PC-9 (cell line): ENCODE results near the gene TMEM250. TPM values are rescaled to one million over a fixed set of nuclear protein-coding genes. Genes with fewer than 3 reads are reported as not detected.

ENCODE experiments used
- BruUV-seq: library from RNA; stranded (reverse); fragments of 400-500 nt; replicated peaks from 2 replicates; lab custom pipeline; 2021; lab: Mats Ljungman, UMichigan
- CTCF ChIA-PET: fragments of 300-600 bp; sonication (Branson Sonifier 250); formaldehyde crosslinking; loops from one replicate; lab custom pipeline; 2022; ENCODE audit warnings: antibody characterized with exemption; lab: Charles Lee
- POLR2A ChIA-PET: fragments of 300-600 bp; sonication (Branson Sonifier 250); formaldehyde crosslinking; loops from one replicate; lab custom pipeline; 2022; ENCODE audit warnings: antibody characterized with exemption; ENCODE audit not compliant: unreplicated experiment; lab: Charles Lee
- DNase-seq, 2 experiments: peaks; one replicate each; pipeline versions ENCODE4 v3.0.0 to v3.0.0-alpha.2; 2015 to 2022; ENCODE audit warnings: mixed read lengths in 1 of 2
- H2AFZ ChIP-seq: fragments of 200-600 bp; sonication (generic); 2 replicates; pipeline ENCODE4 v1.8.1; 2017; ENCODE audit warnings: antibody characterized with exemption
- H3F3A ChIP-seq: fragments of 200-600 bp; sonication (generic); 2 replicates; pipeline ENCODE4 v1.8.1; 2017; ENCODE audit warnings: antibody characterized with exemption, mild to moderate bottlenecking, low read depth; ENCODE audit not compliant: insufficient read depth
- H3K27ac ChIP-seq: fragments of 200-600 bp; sonication (generic); 2 replicates; pipeline ENCODE4 v1.6.1; 2016; ENCODE audit warnings: mixed run types
- H3K27me3 ChIP-seq: fragments of 200-600 bp; sonication (generic); 2 replicates; pipeline ENCODE4 v1.6.1; 2016; ENCODE audit warnings: low read depth, mixed run types; ENCODE audit not compliant: insufficient read depth
- H3K36me3 ChIP-seq: fragments of 200-600 bp; sonication (generic); 2 replicates; pipeline ENCODE4 v1.6.1; 2016; ENCODE audit warnings: low read depth, mixed run types
- H3K4me1 ChIP-seq: fragments of 200-600 bp; sonication (generic); replicated peaks from 2 replicates; pipeline ENCODE4 v1.6.1; 2016; ENCODE audit warnings: mixed run types; ENCODE audit not compliant: insufficient read depth
- H3K4me2 ChIP-seq: fragments of 200-600 bp; sonication (generic); 2 replicates; pipeline ENCODE4 v1.6.1; 2017; ENCODE audit warnings: mixed run types
- H3K4me3 ChIP-seq: fragments of 200-600 bp; sonication (generic); 2 replicates; pipeline ENCODE4 v1.6.1; 2016; ENCODE audit warnings: mixed run types
- H3K79me2 ChIP-seq: fragments of 200-600 bp; sonication (generic); 2 replicates; pipeline ENCODE4 v1.6.1; 2017; ENCODE audit warnings: low read depth, mixed run types
- H3K9me2 ChIP-seq: fragments of 200-600 bp; sonication (generic); 2 replicates; pipeline ENCODE4 v1.8.1; 2017; ENCODE audit warnings: mild to moderate bottlenecking; ENCODE audit not compliant: insufficient read depth
- H3K9me3 ChIP-seq: fragments of 200-600 bp; sonication (generic); 2 replicates; pipeline ENCODE4 v1.8.1; 2016; ENCODE audit warnings: low read depth; ENCODE audit not compliant: insufficient read depth
- H4K20me1 ChIP-seq: fragments of 200-600 bp; sonication (generic); 2 replicates; pipeline ENCODE4 v1.8.1; 2017; ENCODE audit not compliant: insufficient read depth
- EZH2 ChIP-seq: fragments of 200-600 bp; sonication (generic); IDR thresholded peaks from 2 replicates; pipeline ENCODE4 v1.8.0; 2017; ENCODE audit warnings: antibody characterized with exemption, low read depth
- intact Hi-C: fragments of 100-400 bp; cut with micrococcal nuclease; formaldehyde crosslinking; loops from one replicate; pipeline ENCODE4 v1.10.0; 2022; ENCODE audit not compliant: unreplicated experiment
- total RNA-seq: library from RNA; stranded (reverse); gene quantifications from 2 replicates; pipeline ENCODE4 v1.2.3, GENCODE V29; 2021
- TF ChIP-seq, protein P1 (sequence below): fragments of 200-600 bp; sonication (generic); conservative IDR thresholded peaks from 2 replicates; pipeline ENCODE4 v1.6.1; 2017; ENCODE audit warnings: mixed run types, antibody characterized with exemption, mild to moderate bottlenecking, moderate library complexity

The TMEM250 gene
- total RNA-seq, 1 experiment from 2014 or later, result 73.8 TPM

DNA sequence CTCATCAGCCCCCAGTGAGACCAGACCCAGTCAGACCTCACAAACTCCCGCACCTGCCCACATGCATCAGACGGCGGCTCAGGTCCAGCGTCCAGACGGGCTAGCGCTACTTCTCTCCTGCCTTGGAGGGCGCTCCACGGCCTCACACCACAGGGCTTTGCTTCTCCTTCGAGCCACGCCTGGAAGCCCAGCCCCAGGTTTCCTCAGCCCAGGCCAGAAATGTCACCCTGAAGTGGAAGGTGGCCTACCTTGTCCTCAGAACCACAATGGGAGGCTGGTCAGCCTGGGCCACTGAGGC, 26.4 kb downstream of the TMEM250 start:
- Histone ChIP-seq H3F3A (peaks cover 22% of the 10 kb centered on the region; the same call in 1 of the 2 replicates), H3K79me2 (peaks cover 47% of the 10 kb centered on the region), H3K4me2 (no peak overlapping the region), H3K36me3 (no peaks in the 10 kb centered on the region), H3K9me2 (no peaks in the 10 kb centered on the region), H3K27ac (no peak overlapping the region), H3K27me3 (no peaks in the 10 kb centered on the region), H3K9me3 (no peaks in the 10 kb centered on the region), H3K4me1 (peaks cover 22% of the 10 kb centered on the region), H4K20me1 (peaks cover 45% of the 10 kb centered on the region), H3K4me3 (no peak overlapping the region), H2AFZ (no peak overlapping the region)
- TF ChIP-seq EZH2, result no peak
- TF ChIP-seq, protein P1, sequence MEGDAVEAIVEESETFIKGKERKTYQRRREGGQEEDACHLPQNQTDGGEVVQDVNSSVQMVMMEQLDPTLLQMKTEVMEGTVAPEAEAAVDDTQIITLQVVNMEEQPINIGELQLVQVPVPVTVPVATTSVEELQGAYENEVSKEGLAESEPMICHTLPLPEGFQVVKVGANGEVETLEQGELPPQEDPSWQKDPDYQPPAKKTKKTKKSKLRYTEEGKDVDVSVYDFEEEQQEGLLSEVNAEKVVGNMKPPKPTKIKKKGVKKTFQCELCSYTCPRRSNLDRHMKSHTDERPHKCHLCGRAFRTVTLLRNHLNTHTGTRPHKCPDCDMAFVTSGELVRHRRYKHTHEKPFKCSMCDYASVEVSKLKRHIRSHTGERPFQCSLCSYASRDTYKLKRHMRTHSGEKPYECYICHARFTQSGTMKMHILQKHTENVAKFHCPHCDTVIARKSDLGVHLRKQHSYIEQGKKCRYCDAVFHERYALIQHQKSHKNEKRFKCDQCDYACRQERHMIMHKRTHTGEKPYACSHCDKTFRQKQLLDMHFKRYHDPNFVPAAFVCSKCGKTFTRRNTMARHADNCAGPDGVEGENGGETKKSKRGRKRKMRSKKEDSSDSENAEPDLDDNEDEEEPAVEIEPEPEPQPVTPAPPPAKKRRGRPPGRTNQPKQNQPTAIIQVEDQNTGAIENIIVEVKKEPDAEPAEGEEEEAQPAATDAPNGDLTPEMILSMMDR, result no peak
- CTCF ChIA-PET, result interaction anchor here (0.6 kb wide), 1 partner anchor 12 kb away, joined by 3 read pairs; no protein-coding TSS in a partner anchor
- POLR2A ChIA-PET, result no interaction called here
- no peak for DNase-seq
- no TSS peak for BruUV-seq
- intact Hi-C loops, result no loop called here

DNA sequence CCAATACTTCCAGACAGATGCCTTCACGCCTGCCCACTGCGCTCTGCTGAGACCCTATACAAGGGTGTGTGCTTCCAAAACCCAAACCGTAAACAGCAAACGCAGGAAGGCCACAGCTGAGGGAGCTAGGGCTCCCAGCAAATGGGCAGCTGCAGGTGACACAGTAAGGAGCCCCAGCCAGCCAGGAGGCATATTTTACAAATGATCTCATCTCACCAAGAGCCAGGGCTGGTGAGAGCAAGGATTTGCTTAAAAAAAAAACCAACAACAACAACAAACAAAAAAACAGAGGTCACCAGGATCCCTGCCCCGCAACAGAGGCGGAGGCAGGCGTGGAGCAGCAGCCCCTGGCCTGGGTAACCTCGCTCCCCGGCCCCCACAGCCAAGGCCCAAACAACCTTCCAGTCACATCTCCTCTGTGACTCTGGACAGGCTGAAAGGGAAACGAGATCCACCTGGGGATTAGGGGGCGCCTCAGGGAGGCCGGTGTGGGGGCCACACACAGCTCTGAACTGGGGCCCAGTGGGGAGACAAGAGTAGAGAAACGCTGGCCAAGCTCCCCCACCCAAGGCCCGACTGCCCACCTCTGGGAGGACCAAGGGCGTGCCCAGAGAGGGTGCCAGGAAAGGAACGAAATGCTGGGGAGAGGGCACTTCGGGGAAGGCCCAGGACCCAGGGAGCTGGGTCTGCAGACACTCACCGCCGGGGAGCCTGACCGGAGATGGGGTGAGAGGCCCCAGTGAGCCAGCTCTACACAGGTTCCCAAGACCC, 26.9 kb downstream of the TMEM250 start:
- Histone ChIP-seq H4K20me1 (peaks cover 46% of the 10 kb centered on the region), H3K9me2 (no peaks in the 10 kb centered on the region), H3K4me2 (no peak overlapping the region), H3K4me1 (peaks cover 22% of the 10 kb centered on the region), H2AFZ (no peak overlapping the region), H3K79me2 (peaks cover 47% of the 10 kb centered on the region), H3F3A (peaks cover 17% of the 10 kb centered on the region; the same call in 1 of the 2 replicates), H3K4me3 (no peak overlapping the region), H3K36me3 (no peaks in the 10 kb centered on the region), H3K27ac (no peak overlapping the region), H3K27me3 (no peaks in the 10 kb centered on the region), H3K9me3 (no peaks in the 10 kb centered on the region)
- intact Hi-C loops, result no loop called here
- no peak for DNase-seq
- POLR2A ChIA-PET, result no interaction called here
- no TSS peak for BruUV-seq
- TF ChIP-seq EZH2, result no peak
- TF ChIP-seq, protein P1, result no peak
- CTCF ChIA-PET, result interaction anchor here (0.6 kb wide), 1 partner anchor 12 kb away, joined by 3 read pairs; no protein-coding TSS in a partner anchor

DNA sequence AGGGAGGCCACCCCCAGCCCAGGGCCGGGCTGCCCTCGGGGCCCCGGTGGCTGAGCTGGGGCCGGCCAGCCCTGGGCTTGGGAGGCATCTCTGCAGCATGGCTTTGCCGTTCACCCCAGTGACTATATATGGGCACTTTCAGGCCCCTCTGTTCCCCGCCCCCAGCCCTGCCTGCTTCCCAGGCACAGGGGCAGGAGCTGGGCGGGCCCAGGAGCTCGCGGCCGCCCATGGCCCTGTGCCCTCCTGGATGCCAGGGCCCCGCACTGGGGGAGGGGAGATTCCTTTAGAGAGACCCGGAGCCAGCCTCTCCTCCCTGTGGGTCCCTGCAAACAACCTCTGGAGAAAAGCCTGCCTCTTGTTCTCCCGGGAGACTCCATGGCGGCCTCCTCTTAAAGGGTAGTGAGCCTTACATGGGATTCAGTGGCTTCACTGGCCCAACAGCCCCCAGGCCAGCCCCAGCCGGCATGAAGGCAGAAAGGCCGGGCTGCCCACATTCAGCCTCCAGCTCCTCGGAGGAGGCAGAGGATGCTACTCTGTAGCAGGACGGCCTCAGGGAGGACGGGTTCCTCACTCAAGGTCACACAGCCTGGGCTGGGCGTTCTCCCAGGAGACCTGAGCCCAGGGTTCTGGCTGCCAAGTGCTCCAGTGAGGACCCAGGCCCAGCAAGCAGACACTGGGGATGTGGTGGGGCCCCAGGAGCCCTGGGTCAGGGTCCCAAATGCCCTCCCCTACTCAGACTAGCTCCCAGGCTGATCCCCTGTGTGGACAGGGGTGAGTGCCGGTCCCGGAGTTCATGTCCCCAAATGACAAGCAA, 27.7 kb downstream of the TMEM250 start:
- peaks cover 46% of the 10 kb centered on the region for H4K20me1 ChIP-seq
- intact Hi-C loops, result no loop called here
- H3K36me3 ChIP-seq, result no peaks in the 10 kb centered on the region
- POLR2A ChIA-PET, result interaction anchor here (0.5 to 0.6 kb wide), 2 partner anchors 10 to 171 kb away, joined by 3 to 4 read pairs; no protein-coding TSS in a partner anchor
- no peak for DNase-seq
- H3F3A ChIP-seq, result peaks cover 14% of the 10 kb centered on the region; the same call in 1 of the 2 replicates
- no peaks in the 10 kb centered on the region for H3K9me2 ChIP-seq
- H2AFZ ChIP-seq, result no peak overlapping the region
- H3K4me2 ChIP-seq, result no peak overlapping the region
- CTCF ChIA-PET, result interaction anchor here (2.2 kb wide), 1 partner anchor 31 kb away, joined by 13 read pairs; no protein-coding TSS in a partner anchor
- H3K27ac ChIP-seq, result no peak overlapping the region
- H3K9me3 ChIP-seq, result no peaks in the 10 kb centered on the region
- H3K4me1 ChIP-seq, result peaks cover 21% of the 10 kb centered on the region
- no peaks in the 10 kb centered on the region for H3K27me3 ChIP-seq
- TF ChIP-seq, protein P1, result no peak
- no peak for TF ChIP-seq EZH2
- BruUV-seq, result no TSS peak
- peaks cover 47% of the 10 kb centered on the region for H3K79me2 ChIP-seq
- H3K4me3 ChIP-seq, result no peak overlapping the region
